Measurements from ENCODE around the gene HHAT.

The HHAT gene

GRCh38 chr1:210440081-210440480, 111.4 kb downstream of the HHAT start:
- DNase-seq: no peak

- no peak for DNase-seq
These were observed 112.3 kb downstream of the HHAT start for GRCh38 chr1:210441028-210441427.

- DNase-seq: no peak
These were observed 116.8 kb downstream of the HHAT start for GRCh38 chr1:210445485-210445884.

GRCh38 chr1:210445931-210446330, 117.2 kb downstream of the HHAT start:
- no peak for DNase-seq

- no peak for DNase-seq
These were observed 117.8 kb downstream of the HHAT start for GRCh38 chr1:210446479-210446878.

GRCh38 chr1:210447456-210448057, 118.9 kb downstream of the HHAT start:
- DNase-seq: no peak

- no peak for DNase-seq
These were observed 119.7 kb downstream of the HHAT start for GRCh38 chr1:210448297-210448892.

- DNase-seq: no peak
These were observed 127.3 kb downstream of the HHAT start for GRCh38 chr1:210455840-210456603.

GRCh38 chr1:210456731-210457255, 128.1 kb downstream of the HHAT start:
- DNase-seq: no peak

- DNase-seq: no peak
These were observed 128.9 kb downstream of the HHAT start for GRCh38 chr1:210457568-210457967.

- DNase-seq: no peak
These were observed 135.9 kb downstream of the HHAT start for GRCh38 chr1:210464519-210465039.

- no peak for DNase-seq
These were observed 136.4 kb downstream of the HHAT start for GRCh38 chr1:210465150-210465549.

- no peak for DNase-seq
These were observed 138.8 kb downstream of the HHAT start for GRCh38 chr1:210467440-210468043.

GRCh38 chr1:210469441-210469840, 140.7 kb downstream of the HHAT start:
- DNase-seq: no peak

- DNase-seq: no peak
These were observed 146.6 kb downstream of the HHAT start for GRCh38 chr1:210475321-210475720.

- no peak for DNase-seq
These were observed 147.1 kb downstream of the HHAT start for GRCh38 chr1:210475806-210476205.

GRCh38 chr1:210476730-210477129, 148.0 kb downstream of the HHAT start:
- no peak for DNase-seq

GRCh38 chr1:210477328-210477924, 148.7 kb downstream of the HHAT start:
- DNase-seq: no peak

- DNase-seq: no peak
These were observed 150.1 kb downstream of the HHAT start for GRCh38 chr1:210478820-210479219.

- no peak for DNase-seq
These were observed 153.8 kb downstream of the HHAT start for GRCh38 chr1:210482491-210482890.

GRCh38 chr1:210482945-210483617, 154.4 kb downstream of the HHAT start:
- no peak for DNase-seq

GRCh38 chr1:210483821-210484220, 155.1 kb downstream of the HHAT start:
- no peak for DNase-seq
